GM21717 (cell line): ENCODE measurements around the gene PFKL.
"Not testable (repeated sequence)": the region's sequence is repeated elsewhere in the genome, so short reads cannot be mapped to it uniquely, and the experiment has no call there.

Source experiments
- ATAC-seq: cut with Tn5 transposase; IDR thresholded peaks from one replicate; pipeline ENCODE4 v1.9.1; 2021; ENCODE audit warnings: mild to moderate bottlenecking, moderate library complexity; ENCODE audit not compliant: unreplicated experiment

PFKL gene

DNA sequence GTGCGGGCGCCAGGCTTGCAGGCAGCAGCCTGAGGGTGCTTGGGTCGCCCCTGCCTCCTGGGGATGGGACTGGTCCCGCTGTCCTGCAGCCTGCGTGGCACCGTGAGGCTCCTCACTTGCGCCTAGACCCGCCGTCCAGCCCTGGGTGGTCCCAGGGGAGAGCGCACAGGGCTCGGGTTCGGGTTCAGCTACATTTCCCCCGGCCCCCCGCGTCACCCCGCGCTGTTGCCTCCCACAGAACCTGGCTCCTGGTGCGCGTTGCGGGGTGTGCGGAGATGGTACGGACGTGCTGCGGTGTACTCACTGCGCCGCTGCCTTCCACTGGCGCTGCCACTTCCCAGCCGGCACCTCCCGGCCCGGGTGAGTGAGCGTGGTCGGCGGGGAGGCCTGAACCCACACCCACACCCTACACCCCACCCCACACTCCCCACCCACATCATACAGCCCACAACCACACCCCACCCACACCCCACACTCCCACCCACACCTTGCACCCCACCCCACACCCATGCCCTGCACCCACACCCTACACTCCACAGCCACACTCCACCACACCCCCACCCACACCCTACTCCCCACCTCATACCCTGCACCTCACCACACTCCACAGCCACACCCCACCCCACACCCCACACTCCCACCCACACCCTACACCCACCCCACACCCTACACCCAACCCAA is 6.2 kb upstream of the PFKL start:
- no peak for ATAC-seq

DNA sequence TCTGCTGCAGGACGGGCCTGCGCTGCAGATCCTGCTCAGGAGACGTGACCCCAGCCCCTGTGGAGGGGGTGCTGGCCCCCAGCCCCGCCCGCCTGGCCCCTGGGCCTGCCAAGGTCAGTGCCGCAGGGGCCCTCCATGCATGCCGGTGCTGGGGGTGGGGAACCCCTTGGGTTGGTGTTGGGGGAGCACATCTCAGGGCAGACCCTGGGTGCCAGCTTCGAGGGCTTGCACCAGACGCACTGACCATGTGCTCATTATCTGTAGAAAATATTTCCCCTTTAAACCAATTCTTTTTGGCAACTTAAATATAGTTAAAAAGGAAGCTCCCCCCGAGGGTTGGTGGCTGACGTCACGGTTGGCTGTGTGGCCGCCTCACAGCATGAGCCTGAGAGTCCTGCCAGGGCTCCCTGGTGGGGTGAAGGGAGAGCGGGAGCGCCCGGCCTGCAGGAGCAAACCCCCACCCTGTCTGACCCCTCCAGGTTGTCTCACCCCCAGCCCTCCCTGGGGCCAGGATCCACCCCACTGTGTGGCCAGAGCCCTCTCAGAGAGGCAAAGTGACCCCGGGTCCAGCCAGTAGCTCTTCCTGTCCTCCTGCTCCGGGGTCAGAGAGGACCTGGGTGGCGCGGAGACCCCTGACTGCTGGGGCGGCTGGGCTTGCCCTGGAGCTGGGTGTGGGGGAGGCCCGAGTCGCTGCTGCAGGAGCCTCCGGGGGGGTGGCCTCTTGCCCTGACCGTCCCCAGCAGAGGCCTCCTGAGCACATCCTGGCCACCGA is 5.3 kb upstream of the PFKL start:
- no peak for ATAC-seq

GRCh38 chr21:44295163-44295573 is 4.7 kb upstream of the PFKL start:
- no peak for ATAC-seq

GRCh38 chr21:44295646-44296045 is 4.2 kb upstream of the PFKL start:
- ATAC-seq: no peak

DNA sequence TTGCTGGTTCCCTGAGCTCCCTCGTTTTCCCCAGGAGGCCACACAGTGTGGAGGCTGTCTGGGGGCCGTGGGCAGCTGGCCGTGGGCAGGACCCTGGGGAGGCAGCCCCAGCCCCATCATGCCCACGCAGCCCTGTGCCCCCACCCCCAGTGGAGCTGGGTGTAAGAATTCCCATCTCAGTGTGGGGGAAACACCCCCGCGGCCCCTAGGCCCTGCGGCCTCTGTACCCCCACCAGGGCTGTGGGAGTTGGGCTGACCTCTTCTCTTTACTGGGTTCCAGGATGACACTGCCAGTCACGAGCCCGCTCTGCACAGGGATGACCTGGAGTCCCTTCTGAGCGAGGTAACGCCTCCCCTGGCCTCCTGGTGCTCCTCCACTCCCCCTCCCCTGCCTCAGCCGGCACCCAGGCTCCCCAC is 3.7 kb upstream of the PFKL start:
- no peak for ATAC-seq

DNA sequence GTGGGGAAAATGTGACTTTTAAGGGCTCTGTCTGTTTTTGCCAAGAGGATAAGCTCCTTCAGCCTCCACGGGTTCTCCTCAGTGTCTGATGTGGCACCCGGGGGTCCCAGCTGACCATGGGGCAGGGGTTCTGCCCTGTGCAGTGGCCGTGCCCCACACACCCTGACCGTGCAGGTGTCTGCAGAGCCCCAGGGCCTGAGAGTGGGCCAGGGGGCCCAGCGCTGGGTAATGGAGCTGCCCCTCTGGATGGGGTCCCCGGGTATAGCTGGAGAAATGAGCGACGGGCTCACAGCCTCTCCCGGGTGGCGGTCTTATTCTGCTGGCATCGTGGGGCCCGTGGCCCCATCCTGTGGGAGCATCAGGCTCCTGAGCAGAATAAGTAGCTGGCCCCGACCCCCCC is 2.9 kb upstream of the PFKL start:
- no peak for ATAC-seq

DNA sequence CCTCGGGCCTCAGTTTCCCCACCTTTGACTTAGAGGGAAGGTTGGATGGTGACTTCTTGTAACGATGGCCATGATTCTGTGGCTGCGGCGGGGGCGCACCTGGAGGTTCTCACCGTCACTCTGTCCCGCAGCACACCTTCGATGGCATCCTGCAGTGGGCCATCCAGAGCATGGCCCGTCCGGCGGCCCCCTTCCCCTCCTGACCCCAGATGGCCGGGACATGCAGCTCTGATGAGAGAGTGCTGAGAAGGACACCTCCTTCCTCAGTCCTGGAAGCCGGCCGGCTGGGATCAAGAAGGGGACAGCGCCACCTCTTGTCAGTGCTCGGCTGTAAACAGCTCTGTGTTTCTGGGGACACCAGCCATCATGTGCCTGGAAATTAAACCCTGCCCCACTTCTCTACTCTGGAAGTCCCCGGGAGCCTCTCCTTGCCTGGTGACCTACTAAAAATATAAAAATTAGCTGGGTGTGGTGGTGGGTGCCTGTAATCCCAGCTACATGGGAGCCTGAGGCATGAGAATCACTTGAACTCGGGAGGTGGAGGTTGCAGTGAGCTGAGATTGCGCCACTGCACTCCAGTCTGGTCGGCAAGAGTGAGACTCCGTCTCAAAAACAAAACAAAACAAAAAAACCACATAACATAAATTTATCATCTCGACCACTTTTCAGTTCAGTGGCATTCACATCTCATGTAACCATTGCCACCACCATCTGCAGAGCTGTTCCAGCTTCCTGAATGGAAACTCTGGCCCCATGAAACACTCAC is 2.1 kb upstream of the PFKL start:
- ATAC-seq: no peak

GRCh38 chr21:44298301-44298700 is 1.6 kb upstream of the PFKL start:
- ATAC-seq: no peak

- no peak for ATAC-seq
These were observed 782 bp upstream of the PFKL start for GRCh38 chr21:44299085-44299457.

GRCh38 chr21:44300262-44300959 is 558 bp downstream of the PFKL start:
- peak; percentile 38 for ATAC-seq

DNA sequence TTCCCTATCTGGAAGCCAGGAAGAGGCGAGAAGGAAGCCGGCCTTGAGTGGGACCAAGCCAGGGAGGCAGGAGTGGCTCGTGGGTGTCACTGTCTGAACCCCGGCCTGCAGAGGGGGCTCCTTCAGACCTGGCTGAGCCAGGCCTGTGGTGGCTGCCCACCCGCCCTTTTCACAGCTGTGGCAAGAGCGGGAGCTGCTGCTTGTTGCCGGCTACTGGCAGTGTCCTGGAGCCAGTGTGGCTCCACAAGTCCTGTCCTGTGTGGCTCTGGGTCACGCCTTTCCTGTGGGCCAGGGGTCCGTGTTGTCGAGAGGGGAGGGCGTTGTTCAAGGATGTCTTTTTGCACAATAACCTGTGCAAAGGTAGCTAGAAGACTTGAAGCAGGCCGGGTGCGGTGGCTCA is 1.3 kb downstream of the PFKL start:
- no peak for ATAC-seq

GRCh38 chr21:44301961-44302406 is 2.1 kb downstream of the PFKL start:
- ATAC-seq: no peak

DNA sequence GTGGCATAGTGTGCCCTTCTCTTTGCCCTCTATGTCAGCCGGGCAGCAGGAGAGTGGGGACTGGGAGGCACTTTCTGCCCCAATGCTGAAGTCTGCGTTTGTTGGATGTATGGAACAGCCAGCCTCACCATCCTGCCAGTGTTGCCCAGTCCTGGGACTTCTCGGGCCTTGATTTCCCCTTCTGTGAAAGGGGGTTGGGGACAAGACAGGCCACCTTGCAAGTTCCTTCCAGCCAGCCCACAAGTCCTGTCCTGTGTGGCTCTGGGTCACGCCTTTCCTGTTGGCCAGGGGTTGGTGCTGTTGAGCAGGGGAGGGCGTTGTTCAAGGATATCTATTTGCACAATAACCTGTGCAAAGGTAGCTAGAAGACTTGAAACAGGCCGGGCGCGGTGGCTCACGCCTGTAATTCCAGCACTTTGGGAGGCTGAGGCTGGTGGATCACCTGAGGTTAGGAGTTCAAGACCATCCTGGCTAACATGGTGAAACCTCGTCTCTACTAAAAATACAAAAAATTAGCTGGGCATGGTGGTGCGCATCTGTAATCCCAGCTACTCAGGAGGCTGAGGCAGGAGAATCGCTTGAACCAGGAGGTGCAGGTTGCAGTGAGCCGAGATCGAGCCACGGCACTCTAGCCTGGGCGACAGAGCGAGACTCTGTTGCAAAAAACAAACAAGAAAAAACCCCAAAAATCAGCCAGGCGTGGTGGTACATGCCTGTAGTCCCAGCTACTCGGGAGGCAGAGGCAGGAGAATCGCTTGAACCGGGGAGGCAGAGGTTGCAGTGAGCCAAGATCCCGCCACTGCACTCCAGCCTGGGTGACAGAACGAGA is 2.9 kb downstream of the PFKL start:
- ATAC-seq: not testable (repeated sequence)

GRCh38 chr21:44303490-44303981 is 3.7 kb downstream of the PFKL start:
- no peak for ATAC-seq

- no peak for ATAC-seq
These were observed 4.3 kb downstream of the PFKL start for GRCh38 chr21:44304011-44304616.

- ATAC-seq: no peak
These were observed 5.0 kb downstream of the PFKL start for GRCh38 chr21:44304877-44305293.

DNA sequence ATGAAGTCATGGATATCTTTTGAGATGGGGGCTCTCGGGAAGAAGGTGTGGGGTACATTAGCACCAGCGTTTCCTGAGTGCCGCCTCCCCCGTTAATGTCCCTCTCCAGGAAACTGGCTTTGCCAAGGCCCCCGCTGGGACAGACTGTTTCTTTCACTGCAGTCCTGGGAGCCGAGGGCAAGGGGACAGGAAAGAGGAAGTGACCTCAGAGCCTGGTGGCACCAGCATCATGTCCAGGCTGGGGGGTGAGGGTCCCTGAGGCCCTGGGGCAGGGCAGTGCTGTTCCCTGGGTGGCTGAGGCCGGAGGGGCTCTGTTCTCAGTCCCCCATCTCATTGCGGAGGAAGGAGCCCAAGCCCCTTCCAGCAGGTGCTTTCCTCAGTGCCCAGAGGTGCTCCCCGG is 5.8 kb downstream of the PFKL start:
- ATAC-seq: no peak

GRCh38 chr21:44306936-44307704 is 7.3 kb downstream of the PFKL start:
- no peak for ATAC-seq
